BE2C (cell line): Measurements from ENCODE around the gene SHFL. TPM values are rescaled to one million over a fixed set of nuclear protein-coding genes. Genes with fewer than 3 reads are reported as not detected.

ENCODE experiments used
- DNase-seq: peaks from one replicate; pipeline ENCODE4 v3.0.0-alpha.2; 2020
- H3K27me3 ChIP-seq: fragments of 250-450 bp; sonication (Bioruptor Pico); 2 replicates; pipeline ENCODE4 v1.5.1; 2020; ENCODE audit warnings: mild to moderate bottlenecking
- H3K36me3 ChIP-seq: fragments of 250-450 bp; sonication (Bioruptor Pico); 2 replicates; pipeline ENCODE4 v1.5.1; 2020; ENCODE audit warnings: mild to moderate bottlenecking
- H3K4me1 ChIP-seq: fragments of 250-450 bp; sonication (Bioruptor Pico); 2 replicates; pipeline ENCODE4 v1.5.1; 2020
- H3K4me3 ChIP-seq: 2 replicates; pipeline ENCODE4 v1.5.1; 2011; ENCODE audit warnings: low read depth, low read length
- H3K9me3 ChIP-seq: fragments of 250-450 bp; sonication (Bioruptor Pico); 2 replicates; pipeline ENCODE4 v1.5.1; 2020
- CTCF ChIP-seq: IDR thresholded peaks from 2 replicates; pipeline ENCODE4 v1.5.1; 2012; ENCODE audit warnings: mild to moderate bottlenecking, low read depth, low read length
- polyA plus RNA-seq: library from polyadenylated mRNA; unstranded; fragments of >200 nt; gene quantifications from one replicate; pipeline ENCODE4 v1.2.1, GENCODE V29; 2012; ENCODE audit warnings: low read depth, missing spikeins; ENCODE audit not compliant: insufficient read length, insufficient read depth

The SHFL gene
- polyA plus RNA-seq, result 1.5 TPM

- Histone ChIP-seq H3K4me1 (no peaks in the 10 kb centered on the region), H3K27me3 (peaks cover 29% of the 10 kb centered on the region), H3K36me3 (no peaks in the 10 kb centered on the region), H3K4me3 (peak within 1 kb of the TSS; percentile 58), H3K9me3 (no peaks in the 10 kb centered on the region)
- no peak for DNase-seq
- TF ChIP-seq CTCF, result no peak
Measured at GRCh38 chr19:10085641-10086590, at the start of gene SHFL. Gene SHFL (plus strand): TSS chr19:10086317. CDS start chr19:10086428, 111 bp downstream.

- H3K9me3 ChIP-seq, result no peaks in the 10 kb centered on the region; the same call in 1 of the 2 replicates
- H3K27me3 ChIP-seq, result peaks cover 46% of the 10 kb centered on the region
- H3K4me3 ChIP-seq, result no peak overlapping the region
- no peak for TF ChIP-seq CTCF
- DNase-seq, result no peak
- no peaks in the 10 kb centered on the region for H3K4me1 ChIP-seq
- no peaks in the 10 kb centered on the region for H3K36me3 ChIP-seq
Measured at GRCh38 chr19:10036601-10037071, 49.5 kb upstream of the SHFL start.

GRCh38 chr19:10037367-10037766 lies 48.8 kb upstream of the SHFL start:
- no peak for TF ChIP-seq CTCF
- Histone ChIP-seq H3K27me3 (peaks cover 39% of the 10 kb centered on the region), H3K4me1 (no peaks in the 10 kb centered on the region), H3K4me3 (no peak overlapping the region), H3K36me3 (no peaks in the 10 kb centered on the region), H3K9me3 (no peaks in the 10 kb centered on the region; the same call in 1 of the 2 replicates)
- no peak for DNase-seq

- no peaks in the 10 kb centered on the region; the same call in 1 of the 2 replicates for H3K9me3 ChIP-seq
- H3K4me1 ChIP-seq, result no peaks in the 10 kb centered on the region
- no peak for DNase-seq
- H3K27me3 ChIP-seq, result peaks cover 34% of the 10 kb centered on the region
- no peak for TF ChIP-seq CTCF
- no peak overlapping the region for H3K4me3 ChIP-seq
- H3K36me3 ChIP-seq, result no peaks in the 10 kb centered on the region
Measured at GRCh38 chr19:10037809-10038208, 48.3 kb upstream of the SHFL start.

GRCh38 chr19:10043286-10043927 lies 42.7 kb upstream of the SHFL start:
- H3K4me3 ChIP-seq, result no peak overlapping the region
- no peaks in the 10 kb centered on the region for H3K36me3 ChIP-seq
- H3K27me3 ChIP-seq, result no peaks in the 10 kb centered on the region
- H3K9me3 ChIP-seq, result peaks cover 2% of the 10 kb centered on the region
- H3K4me1 ChIP-seq, result no peaks in the 10 kb centered on the region
- no peak for DNase-seq
- TF ChIP-seq CTCF, result no peak

GRCh38 chr19:10044390-10044789 lies 41.7 kb upstream of the SHFL start:
- Histone ChIP-seq H3K36me3 (no peaks in the 10 kb centered on the region), H3K4me3 (no peak overlapping the region), H3K27me3 (no peaks in the 10 kb centered on the region), H3K4me1 (no peaks in the 10 kb centered on the region), H3K9me3 (peaks cover 2% of the 10 kb centered on the region)
- no peak for TF ChIP-seq CTCF
- DNase-seq, result no peak
